IMR-90 (cell line): ENCODE measurements around the gene DNASE1L1. TPM values are rescaled to one million over a fixed set of nuclear protein-coding genes. Genes with fewer than 3 reads are reported as not detected.
A peak's percentile ranks its signal among the peaks of the same experiment; 100 is the strongest.

Experiments used
- ATAC-seq: fragments of 200-7000 bp; cut with Tn5 transposase; 2 replicates; pipeline ENCODE4 v1.9.1; 2020; ENCODE audit warnings: low read depth, mild to moderate bottlenecking, moderate library complexity
- BruUV-seq: library from RNA; stranded (reverse); fragments of 400-500 nt; replicated peaks from 2 replicates; lab custom pipeline; 2021; lab: Mats Ljungman, UMichigan
- CTCF ChIA-PET: fragments of 300-600 bp; formaldehyde crosslinking; extraction: SDS; loops from one replicate; lab custom pipeline; 2021; ENCODE audit warnings: antibody characterized with exemption; lab: Yijun Ruan, JAX
- POLR2A ChIA-PET: fragments of 300-600 bp; sonication (Branson Sonifier 250); formaldehyde crosslinking; loops from one replicate; lab custom pipeline; 2022; ENCODE audit warnings: antibody characterized with exemption; ENCODE audit not compliant: unreplicated experiment; lab: Charles Lee
- DNase-seq: peaks from one replicate; pipeline ENCODE4 v3.0.0; 2013
- H2AFZ ChIP-seq: replicated peaks from 2 replicates; pipeline ENCODE3; 2013; ENCODE audit warnings: low read length, mild to moderate bottlenecking; ENCODE audit not compliant: poor library complexity
- H2AK5ac ChIP-seq: 2 replicates; pipeline ENCODE4 v1.6.1; 2013; ENCODE audit warnings: low read depth, low read length, inconsistent platforms
- H2AK9ac ChIP-seq: replicated peaks from 2 replicates; pipeline ENCODE3; 2013; ENCODE audit warnings: mild to moderate bottlenecking, low read depth, low read length, moderate library complexity; ENCODE audit not compliant: poor library complexity
- H2BK120ac ChIP-seq: 2 replicates; pipeline ENCODE4 v1.6.1; 2013; ENCODE audit warnings: low read depth, low read length, inconsistent platforms
- H2BK15ac ChIP-seq: 3 replicates; pipeline ENCODE4 v1.6.1; 2013; ENCODE audit warnings: low read depth, low read length, inconsistent platforms
- H2BK20ac ChIP-seq: 2 replicates; pipeline ENCODE4 v1.6.1; 2013; ENCODE audit warnings: low read depth, mild to moderate bottlenecking, inconsistent platforms, low read length, moderate library complexity
- H2BK5ac ChIP-seq: 2 replicates; pipeline ENCODE4 v1.6.1; 2013; ENCODE audit warnings: mild to moderate bottlenecking, low read depth, low read length, inconsistent platforms; ENCODE audit not compliant: poor library complexity, severe bottlenecking
- H3K14ac ChIP-seq: replicated peaks from 2 replicates; pipeline ENCODE4 v1.6.1; 2013; ENCODE audit warnings: low read depth, low read length, inconsistent platforms
- H3K18ac ChIP-seq: 2 replicates; pipeline ENCODE4 v1.6.1; 2013; ENCODE audit warnings: low read depth, low read length, control low read depth
- H3K23ac ChIP-seq: 2 replicates; pipeline ENCODE4 v1.6.1; 2013; ENCODE audit warnings: low read depth, low read length, inconsistent platforms
- H3K27ac ChIP-seq: 2 replicates; pipeline ENCODE4 v1.5.1; 2013; ENCODE audit warnings: mild to moderate bottlenecking, control low read depth, low read length; ENCODE audit not compliant: insufficient read depth
- H3K27me3 ChIP-seq: 2 replicates; pipeline ENCODE4 v1.6.1; 2013; ENCODE audit warnings: low read length; ENCODE audit not compliant: control insufficient read depth, insufficient read depth
- H3K36me3 ChIP-seq: 2 replicates; pipeline ENCODE4 v1.6.1; 2013; ENCODE audit warnings: low read length, mixed read lengths; ENCODE audit not compliant: control insufficient read depth, insufficient read depth
- H3K4ac ChIP-seq: 2 replicates; pipeline ENCODE4 v1.6.1; 2013; ENCODE audit warnings: low read depth, low read length, inconsistent platforms
- H3K4me1 ChIP-seq: 2 replicates; pipeline ENCODE4 v1.6.1; 2013; ENCODE audit warnings: low read length, mixed read lengths; ENCODE audit not compliant: control insufficient read depth, insufficient read depth
- H3K4me2 ChIP-seq: 2 replicates; pipeline ENCODE4 v1.6.1; 2013; ENCODE audit warnings: low read depth, mild to moderate bottlenecking, control low read depth, low read length, moderate library complexity
- H3K4me3 ChIP-seq: 2 replicates; pipeline ENCODE4 v1.5.1; 2013; ENCODE audit warnings: low read depth, mild to moderate bottlenecking, control low read depth, low read length, moderate library complexity; ENCODE audit not compliant: insufficient read depth
- H3K56ac ChIP-seq: 2 replicates; pipeline ENCODE4 v1.6.1; 2013; ENCODE audit warnings: low read length, inconsistent platforms; ENCODE audit not compliant: insufficient read depth; ENCODE audit errors: extremely low read depth
- H3K79me1 ChIP-seq, 2 experiments: 2 replicates each; pipeline ENCODE4 v1.6.1; 2013; ENCODE audit warnings: low read length in 2 of 2, inconsistent platforms in 1 of 2, low read depth in 1 of 2
- H3K9ac ChIP-seq: 2 replicates; pipeline ENCODE4 v1.6.1; 2013; ENCODE audit warnings: low read depth, low read length, control low read depth
- H3K9me1 ChIP-seq: 2 replicates; pipeline ENCODE4 v1.6.1; 2013; ENCODE audit warnings: low read length, inconsistent platforms; ENCODE audit not compliant: insufficient read depth
- H3K9me3 ChIP-seq: 2 replicates; pipeline ENCODE4 v1.6.1; 2013; ENCODE audit warnings: low read length; ENCODE audit not compliant: control insufficient read depth, insufficient read depth
- H4K20me1 ChIP-seq: 2 replicates; pipeline ENCODE4 v1.6.1; 2013; ENCODE audit warnings: low read length, inconsistent platforms; ENCODE audit not compliant: insufficient read depth
- H4K5ac ChIP-seq: 2 replicates; pipeline ENCODE4 v1.6.1; 2013; ENCODE audit warnings: mild to moderate bottlenecking, low read depth, low read length, control low read depth
- H4K8ac ChIP-seq, 2 experiments: 2 replicates each; pipeline ENCODE4 v1.6.1; 2013; ENCODE audit warnings: low read depth in 2 of 2, low read length in 2 of 2, control low read depth in 1 of 2, inconsistent platforms in 1 of 2
- H4K91ac ChIP-seq: 2 replicates; pipeline ENCODE4 v1.6.1; 2013; ENCODE audit warnings: low read depth, low read length, inconsistent platforms; ENCODE audit not compliant: insufficient read depth
- BHLHE40 ChIP-seq: fragments of 150-350 bp; IDR thresholded peaks from 2 replicates; pipeline ENCODE4 v1.6.1; 2016; ENCODE audit warnings: mild to moderate bottlenecking, low read depth, low read length
- MAFK ChIP-seq: IDR thresholded peaks from 2 replicates; pipeline ENCODE4 v1.6.1; 2012; ENCODE audit warnings: low read depth, low read length, improper control_type of control experiment
- MAZ ChIP-seq: IDR thresholded peaks from 2 replicates; pipeline ENCODE4 v1.6.1; 2012; ENCODE audit warnings: low read depth, mild to moderate bottlenecking, low read length, improper control_type of control experiment, moderate library complexity, borderline replicate concordance
- POLR2A ChIP-seq: IDR thresholded peaks from 2 replicates; pipeline ENCODE4 v1.6.1; 2012; ENCODE audit warnings: mild to moderate bottlenecking, low read depth, low read length
- RCOR1 ChIP-seq: IDR thresholded peaks from 2 replicates; pipeline ENCODE4 v1.6.1; 2012; ENCODE audit warnings: mild to moderate bottlenecking, low read length, improper control_type of control experiment; ENCODE audit not compliant: insufficient replicate concordance
- WGBS, 2 experiments: methylation state at CpG; one replicate each; pipeline versions ENCODE4 v1.1.5 to v1.1.7; 2013; ENCODE audit warnings: missing lambda C conversion rate in 2 of 2; ENCODE audit not compliant: insufficient read length in 1 of 2; ENCODE audit errors: extremely low coverage in 2 of 2; 5-methylcytosine and 5-hydroxymethylcytosine counted together
- dilution Hi-C: fragments of 300-500 bp; cut with HindIII; formaldehyde crosslinking; loops from one replicate; pipeline ENCODE4 v1.14.3; 2018; ENCODE audit warnings: low sequenced_read_pairs; ENCODE audit not compliant: unreplicated experiment
- in situ Hi-C: fragments of 300-500 bp; cut with MboI; formaldehyde crosslinking; loops from 3 replicates; pipeline ENCODE4 v1.14.3; 2019; ENCODE audit warnings: low sequenced_read_pairs, inconsistent platforms, mixed read lengths
- intact Hi-C: fragments of 100-400 bp; cut with micrococcal nuclease; formaldehyde crosslinking; loops from 2 replicates; pipeline ENCODE4 v1.10.0; 2022
- polyA plus RNA-seq, 3 experiments: library from polyadenylated mRNA; depleted of rRNA; stranded (reverse); fragments of >200 nt; gene quantifications; 2 replicates each; pipeline ENCODE4 v1.2.3, GENCODE V29; 2012; ENCODE audit warnings: low replicate concordance in 1 of 3
- total RNA-seq: library from RNA; depleted of rRNA; stranded (reverse); fragments of >200 nt; gene quantifications from 2 replicates; pipeline ENCODE4 v1.2.3, GENCODE V29; 2012
- TF ChIP-seq, protein P1 (sequence below): fragments of 150-350 bp; IDR thresholded peaks from 2 replicates; pipeline ENCODE4 v1.6.1; 2016; ENCODE audit warnings: low read depth, mild to moderate bottlenecking, low read length, moderate library complexity, borderline replicate concordance

The DNASE1L1 gene
- total and polyA plus RNA-seq, 2 of the 4 experiments (the other 2 are of a cell fraction), result 51.4 to 55.5 TPM

DNA sequence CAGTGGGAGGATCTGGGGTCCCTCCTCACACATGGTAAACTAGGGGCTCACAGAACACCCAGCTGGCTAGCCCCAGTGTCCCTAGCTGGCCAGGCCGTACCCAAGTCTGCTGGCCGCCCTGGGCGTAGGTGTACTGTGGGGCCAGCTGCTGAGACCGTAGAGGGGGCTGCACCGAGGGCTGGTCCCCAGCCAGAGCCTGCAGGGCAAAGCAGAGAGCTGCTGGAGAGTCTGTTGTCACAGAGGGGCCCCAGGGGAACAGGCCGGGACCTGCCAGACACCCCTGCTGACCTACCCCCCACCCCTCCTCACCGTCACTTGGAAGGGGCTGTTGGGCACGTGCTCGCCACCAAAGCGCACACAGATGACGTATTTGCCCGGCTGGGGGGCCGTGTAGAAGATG lies 54.5 kb downstream of the DNASE1L1 start:
- Histone ChIP-seq H3K4me1 (no peaks in the 10 kb centered on the region), H3K56ac (no peak overlapping the region), H2AK9ac (no peak overlapping the region), H2BK120ac (no peak overlapping the region), H2BK5ac (no peak overlapping the region), H4K20me1 (peaks cover 100% of the 10 kb centered on the region), H3K36me3 (peaks cover 98% of the 10 kb centered on the region), H3K4me3 (no peak overlapping the region), H3K9ac (no peak overlapping the region), H4K5ac (no peak overlapping the region), H3K4ac (no peak overlapping the region), H2AFZ (peak overlapping the region; percentile 56), H3K14ac (no peak overlapping the region), H2BK15ac (no peak overlapping the region), H3K23ac (no peak overlapping the region), H2BK20ac (no peak overlapping the region), H4K8ac (no peak overlapping the region), H3K27ac (no peak overlapping the region), H3K9me1 (no peaks in the 10 kb centered on the region), H3K79me1 (peaks cover 10 to 47% of the 10 kb centered on the region in 2 experiments; a peak in 3 of 4 replicates), H4K91ac (no peak overlapping the region), H3K18ac (no peak overlapping the region), H3K9me3 (no peaks in the 10 kb centered on the region), H2AK5ac (no peak overlapping the region), H3K4me2 (no peak overlapping the region), H3K27me3 (no peaks in the 10 kb centered on the region)
- intact Hi-C loops (no loop called here), in situ Hi-C loops (no loop called here), dilution Hi-C loops (no loop called here)
- no peak for DNase-seq
- POLR2A ChIA-PET, result no interaction called here
- BruUV-seq, result no TSS peak
- no peak; the same call in 1 of the 2 replicates for ATAC-seq
- WGBS, 2 experiments, result 90% methylated on average over 7 of the region's 13 CpGs; no CpG with 5 or more reads in 1 of the 2 experiments
- no peak for TF ChIP-seq MAZ
- TF ChIP-seq POLR2A, result no peak
- no peak for TF ChIP-seq BHLHE40
- TF ChIP-seq RCOR1, result no peak
- no peak for TF ChIP-seq MAFK
- TF ChIP-seq, protein P1, sequence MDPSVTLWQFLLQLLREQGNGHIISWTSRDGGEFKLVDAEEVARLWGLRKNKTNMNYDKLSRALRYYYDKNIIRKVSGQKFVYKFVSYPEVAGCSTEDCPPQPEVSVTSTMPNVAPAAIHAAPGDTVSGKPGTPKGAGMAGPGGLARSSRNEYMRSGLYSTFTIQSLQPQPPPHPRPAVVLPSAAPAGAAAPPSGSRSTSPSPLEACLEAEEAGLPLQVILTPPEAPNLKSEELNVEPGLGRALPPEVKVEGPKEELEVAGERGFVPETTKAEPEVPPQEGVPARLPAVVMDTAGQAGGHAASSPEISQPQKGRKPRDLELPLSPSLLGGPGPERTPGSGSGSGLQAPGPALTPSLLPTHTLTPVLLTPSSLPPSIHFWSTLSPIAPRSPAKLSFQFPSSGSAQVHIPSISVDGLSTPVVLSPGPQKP, result no peak
- CTCF ChIA-PET, result no interaction called here
